Muscle layer of duodenum (tissue), 2 donors: ENCODE data around the gene SLC4A5.

ENCODE experiments used
- H3K27ac ChIP-seq: one replicate; pipeline ENCODE4 v1.7.0; 2013; ENCODE audit warnings: mild to moderate bottlenecking, low read length
- H3K27me3 ChIP-seq: one replicate; pipeline ENCODE4 v1.7.0; 2013; ENCODE audit warnings: low read depth, mild to moderate bottlenecking, control low read depth, low read length
- H3K36me3 ChIP-seq, 2 donors: one replicate each; pipeline ENCODE4 v1.7.0; 2013; ENCODE audit warnings: low read length in 2 of 2, control low read depth in 1 of 2, mild to moderate bottlenecking in 1 of 2; ENCODE audit not compliant: insufficient read depth in 2 of 2, control insufficient read depth in 1 of 2
- H3K4me1 ChIP-seq, 2 donors: one replicate each; pipeline ENCODE4 v1.7.0; 2013; ENCODE audit warnings: low read length in 2 of 2, mild to moderate bottlenecking in 2 of 2, control low read depth in 1 of 2, moderate library complexity in 1 of 2; ENCODE audit not compliant: insufficient read depth in 2 of 2, control insufficient read depth in 1 of 2
- H3K4me3 ChIP-seq, 2 donors: one replicate each; pipeline ENCODE4 v1.7.0; 2013; ENCODE audit warnings: low read length in 2 of 2, low read depth in 1 of 2, mild to moderate bottlenecking in 1 of 2
- H3K9me3 ChIP-seq, 2 donors: one replicate each; pipeline ENCODE4 v1.7.0; 2013; ENCODE audit warnings: low read length in 2 of 2, control low read depth in 1 of 2, mild to moderate bottlenecking in 1 of 2; ENCODE audit not compliant: control insufficient read depth in 1 of 2
- donor health status: healthy.

Gene SLC4A5

DNA sequence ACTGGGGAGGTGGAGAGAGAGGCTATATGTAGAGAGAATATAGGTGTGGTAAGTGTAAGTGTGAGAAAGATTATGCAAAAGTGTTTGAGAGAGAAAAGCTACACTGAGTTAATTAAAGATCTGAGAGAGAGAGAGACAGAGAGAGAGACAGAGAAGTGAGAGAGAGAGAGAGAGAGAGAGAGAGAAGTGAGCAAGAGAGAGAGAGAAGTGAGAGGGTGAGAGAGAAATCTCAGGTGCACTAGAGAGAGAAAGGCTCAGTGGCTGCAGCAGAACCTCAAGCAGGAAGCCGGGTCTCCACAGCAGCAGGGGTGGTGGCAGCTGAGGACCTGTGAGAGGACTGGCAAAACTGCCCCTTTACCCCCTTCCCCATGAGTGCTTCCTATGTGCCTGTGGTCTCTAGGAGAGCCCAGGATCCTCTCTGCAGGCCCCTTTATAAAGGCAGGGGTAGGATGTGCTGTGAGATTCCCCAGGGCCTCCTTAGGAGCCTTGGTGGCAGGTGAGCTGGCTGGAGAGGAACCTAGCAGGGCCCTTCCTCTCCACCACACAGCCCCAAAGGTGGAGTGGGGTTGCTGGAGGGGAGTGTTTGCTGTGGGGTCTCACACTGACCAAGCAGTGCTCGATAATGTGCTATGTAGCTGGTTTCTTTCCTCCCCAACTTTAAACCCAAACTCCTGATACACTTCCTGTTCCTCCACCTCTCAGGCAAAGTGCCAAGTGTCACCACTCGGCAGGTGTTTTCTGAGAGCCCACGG, 52.6 kb downstream of the SLC4A5 start:
- H3K27ac ChIP-seq: no peak overlapping the region

GRCh38 chr2:74290066-74290465, 53.1 kb downstream of the SLC4A5 start:
- Histone ChIP-seq H3K27ac (no peak overlapping the region), H3K9me3 (no peaks in the 10 kb centered on the region), H3K36me3 (peaks cover 0 to 15% of the 10 kb centered on the region in 2 donors), H3K4me3 (no peak overlapping the region), H3K4me1 (no peaks in the 10 kb centered on the region), H3K27me3 (no peaks in the 10 kb centered on the region)

More for the DNA sequence above, 52.6 kb downstream of the SLC4A5 start:
- Histone ChIP-seq H3K4me3 (no peak overlapping the region), H3K27me3 (no peaks in the 10 kb centered on the region), H3K9me3 (no peaks in the 10 kb centered on the region), H3K4me1 (no peaks in the 10 kb centered on the region), H3K36me3 (peaks cover 0 to 9% of the 10 kb centered on the region in 2 donors)

DNA sequence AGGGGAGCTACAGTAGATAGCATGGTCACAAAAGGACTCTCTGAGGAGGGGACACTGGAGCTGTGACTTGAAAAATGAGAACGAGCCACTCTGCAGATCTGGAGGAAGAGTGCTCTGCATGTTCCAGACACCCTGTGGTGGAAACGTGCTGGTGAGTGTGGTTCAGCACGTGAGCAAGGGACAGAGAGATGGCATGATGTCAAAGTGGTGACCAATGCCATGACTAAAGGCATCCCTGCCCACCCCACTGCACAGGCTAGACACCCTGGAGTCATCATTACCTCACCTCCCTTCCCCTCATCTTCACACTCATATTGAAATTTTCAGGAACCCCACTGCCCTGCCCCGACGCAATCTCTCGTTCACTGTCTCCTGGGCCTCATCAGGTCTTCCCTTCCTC, 56.5 kb downstream of the SLC4A5 start:
- Histone ChIP-seq H3K9me3 (no peaks in the 10 kb centered on the region), H3K36me3 (peaks cover 0 to 14% of the 10 kb centered on the region in 2 donors), H3K4me3 (no peak overlapping the region), H3K27ac (no peak overlapping the region), H3K4me1 (no peaks in the 10 kb centered on the region), H3K27me3 (no peaks in the 10 kb centered on the region)

- no peaks in the 10 kb centered on the region for H3K9me3 ChIP-seq
- peaks cover 0 to 20% of the 10 kb centered on the region in 2 donors for H3K36me3 ChIP-seq
- H3K27me3 ChIP-seq: no peaks in the 10 kb centered on the region
- no peaks in the 10 kb centered on the region for H3K4me1 ChIP-seq
- H3K4me3 ChIP-seq: no peak overlapping the region
- H3K27ac ChIP-seq: no peak overlapping the region
These were observed 61.9 kb downstream of the SLC4A5 start for GRCh38 chr2:74281141-74281975.

GRCh38 chr2:74278694-74279093, 64.5 kb downstream of the SLC4A5 start:
- Histone ChIP-seq H3K4me1 (no peaks in the 10 kb centered on the region), H3K9me3 (no peaks in the 10 kb centered on the region), H3K36me3 (peaks cover 0 to 9% of the 10 kb centered on the region in 2 donors), H3K27ac (no peak overlapping the region), H3K27me3 (no peaks in the 10 kb centered on the region), H3K4me3 (no peak overlapping the region)

DNA sequence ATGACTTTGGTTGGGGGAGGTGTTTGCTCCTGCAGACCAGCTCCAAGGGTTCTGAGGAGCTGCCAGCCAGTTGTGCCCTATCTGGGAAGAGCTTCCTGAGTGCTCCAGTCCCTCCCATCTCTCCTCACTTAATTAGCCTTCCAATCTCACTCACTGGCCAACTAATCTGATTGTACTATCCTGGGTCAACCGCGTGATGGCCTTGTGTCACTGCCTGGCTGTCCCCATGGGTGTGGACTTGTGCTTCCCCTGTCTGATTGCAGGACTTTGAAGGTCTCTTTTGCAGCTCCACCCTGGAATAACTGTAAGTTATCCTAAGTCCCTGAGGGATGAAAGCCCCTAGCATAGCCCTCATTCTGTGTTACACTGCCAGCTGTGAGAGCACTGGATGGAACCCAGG, 65.0 kb downstream of the SLC4A5 start:
- no peak overlapping the region for H3K4me3 ChIP-seq
- no peak overlapping the region for H3K27ac ChIP-seq
- H3K36me3 ChIP-seq: peaks cover 0 to 6% of the 10 kb centered on the region in 2 donors

GRCh38 chr2:74275228-74275627, 68.0 kb downstream of the SLC4A5 start:
- Histone ChIP-seq H3K4me3 (no peak overlapping the region), H3K9me3 (no peaks in the 10 kb centered on the region), H3K27ac (no peak overlapping the region), H3K4me1 (no peaks in the 10 kb centered on the region), H3K36me3 (peaks cover 0 to 6% of the 10 kb centered on the region in 2 donors), H3K27me3 (no peaks in the 10 kb centered on the region)

More for the DNA sequence above, 65.0 kb downstream of the SLC4A5 start:
- no peaks in the 10 kb centered on the region for H3K9me3 ChIP-seq
- H3K4me1 ChIP-seq: no peaks in the 10 kb centered on the region
- no peaks in the 10 kb centered on the region for H3K27me3 ChIP-seq

GRCh38 chr2:74269667-74270066, 73.5 kb downstream of the SLC4A5 start:
- Histone ChIP-seq H3K27ac (no peak overlapping the region), H3K36me3 (no peaks in the 10 kb centered on the region), H3K27me3 (no peaks in the 10 kb centered on the region), H3K9me3 (no peaks in the 10 kb centered on the region), H3K4me1 (no peaks in the 10 kb centered on the region), H3K4me3 (no peak overlapping the region)

GRCh38 chr2:74267068-74267467, 76.1 kb downstream of the SLC4A5 start:
- no peak overlapping the region for H3K27ac ChIP-seq

DNA sequence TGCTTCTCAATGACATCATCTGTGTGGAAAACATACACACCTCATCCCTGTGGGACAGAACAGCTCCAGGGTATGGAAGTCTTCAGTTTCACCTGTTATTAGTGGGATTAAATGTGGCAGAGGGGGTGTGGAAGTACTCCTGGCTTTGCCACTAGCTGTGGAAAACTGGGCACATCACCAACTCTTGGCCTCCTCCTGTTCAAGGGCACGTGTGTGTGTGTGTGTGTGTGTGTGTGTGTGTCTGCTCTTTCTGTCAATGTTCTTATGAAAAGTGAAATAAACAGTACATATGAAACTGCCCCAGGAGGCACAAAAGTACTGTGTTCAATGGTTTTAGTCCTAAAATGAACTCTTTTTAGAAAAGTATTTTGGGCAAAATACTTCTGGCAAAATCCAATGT, 78.9 kb downstream of the SLC4A5 start:
- Histone ChIP-seq H3K4me3 (no peak overlapping the region), H3K4me1 (no peaks in the 10 kb centered on the region), H3K27ac (no peak overlapping the region), H3K36me3 (no peaks in the 10 kb centered on the region), H3K9me3 (no peaks in the 10 kb centered on the region), H3K27me3 (no peaks in the 10 kb centered on the region)

More at GRCh38 chr2:74267068-74267467, 76.1 kb downstream of the SLC4A5 start:
- no peaks in the 10 kb centered on the region for H3K36me3 ChIP-seq
- no peaks in the 10 kb centered on the region for H3K4me1 ChIP-seq
- no peak overlapping the region for H3K4me3 ChIP-seq
- no peaks in the 10 kb centered on the region for H3K9me3 ChIP-seq
- H3K27me3 ChIP-seq: no peaks in the 10 kb centered on the region

DNA sequence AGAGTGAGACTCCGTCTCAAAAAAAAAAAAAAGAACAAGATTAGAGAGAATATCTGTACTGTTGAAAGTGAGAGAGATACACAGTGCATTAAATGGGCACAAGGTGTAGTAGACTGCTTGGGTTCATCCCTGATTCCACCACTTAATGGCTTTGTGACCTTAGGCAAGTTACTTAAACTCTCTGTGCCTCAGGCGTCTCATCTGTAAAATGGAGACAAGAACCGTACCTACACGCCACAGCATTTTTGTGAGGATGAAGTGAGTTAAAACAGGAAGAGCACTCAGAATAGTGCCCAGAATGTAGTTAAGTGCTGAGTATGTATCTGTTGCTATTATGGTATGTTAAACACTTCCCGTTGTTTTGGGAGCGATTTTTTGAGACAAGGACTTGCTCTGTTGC, 80.5 kb downstream of the SLC4A5 start:
- no peaks in the 10 kb centered on the region for H3K9me3 ChIP-seq
- no peaks in the 10 kb centered on the region for H3K27me3 ChIP-seq
- no peaks in the 10 kb centered on the region for H3K4me1 ChIP-seq
- H3K27ac ChIP-seq: no peak overlapping the region
- no peak overlapping the region for H3K4me3 ChIP-seq
- peaks cover 0 to 10% of the 10 kb centered on the region in 2 donors for H3K36me3 ChIP-seq
